Measurements from ENCODE around the gene MRC2. TPM values are rescaled to one million over a fixed set of nuclear protein-coding genes. Genes with fewer than 3 reads are reported as not detected.

The MRC2 gene
- polyA plus RNA-seq, 1 experiment = 61.6 TPM

GRCh38 chr17:62653826-62654761 is 26.6 kb downstream of the MRC2 start:
- ChIA-PET POLR2A (interaction anchor here (1.4 to 2.7 kb wide), 2 partner anchors 25 to 28 kb away, joined by 6 to 8 read pairs; no protein-coding TSS in a partner anchor), CTCF (no interaction called here)
- DNase-seq (ENCODE audit: low read depth, low spot score) = no peak
- Histone ChIP-seq H3K4me3 (ENCODE audit: low read depth, low read length) (no peak overlapping the region), H3K27me3 (ENCODE audit: control insufficient read depth, insufficient read depth, low read length) (no peaks in the 10 kb centered on the region), H3K9me3 (ENCODE audit: control insufficient read depth, insufficient read depth, low read length) (no peaks in the 10 kb centered on the region; the same call in 1 of the 2 replicates), H3K27ac (ENCODE audit: low read depth, low read length) (peak overlapping the region; percentile 0)
- TF ChIP-seq, protein P1, sequence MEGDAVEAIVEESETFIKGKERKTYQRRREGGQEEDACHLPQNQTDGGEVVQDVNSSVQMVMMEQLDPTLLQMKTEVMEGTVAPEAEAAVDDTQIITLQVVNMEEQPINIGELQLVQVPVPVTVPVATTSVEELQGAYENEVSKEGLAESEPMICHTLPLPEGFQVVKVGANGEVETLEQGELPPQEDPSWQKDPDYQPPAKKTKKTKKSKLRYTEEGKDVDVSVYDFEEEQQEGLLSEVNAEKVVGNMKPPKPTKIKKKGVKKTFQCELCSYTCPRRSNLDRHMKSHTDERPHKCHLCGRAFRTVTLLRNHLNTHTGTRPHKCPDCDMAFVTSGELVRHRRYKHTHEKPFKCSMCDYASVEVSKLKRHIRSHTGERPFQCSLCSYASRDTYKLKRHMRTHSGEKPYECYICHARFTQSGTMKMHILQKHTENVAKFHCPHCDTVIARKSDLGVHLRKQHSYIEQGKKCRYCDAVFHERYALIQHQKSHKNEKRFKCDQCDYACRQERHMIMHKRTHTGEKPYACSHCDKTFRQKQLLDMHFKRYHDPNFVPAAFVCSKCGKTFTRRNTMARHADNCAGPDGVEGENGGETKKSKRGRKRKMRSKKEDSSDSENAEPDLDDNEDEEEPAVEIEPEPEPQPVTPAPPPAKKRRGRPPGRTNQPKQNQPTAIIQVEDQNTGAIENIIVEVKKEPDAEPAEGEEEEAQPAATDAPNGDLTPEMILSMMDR (IDR thresholded peaks at IDR 0.05; ENCODE audit: low read depth, low read length) = no peak

DNA sequence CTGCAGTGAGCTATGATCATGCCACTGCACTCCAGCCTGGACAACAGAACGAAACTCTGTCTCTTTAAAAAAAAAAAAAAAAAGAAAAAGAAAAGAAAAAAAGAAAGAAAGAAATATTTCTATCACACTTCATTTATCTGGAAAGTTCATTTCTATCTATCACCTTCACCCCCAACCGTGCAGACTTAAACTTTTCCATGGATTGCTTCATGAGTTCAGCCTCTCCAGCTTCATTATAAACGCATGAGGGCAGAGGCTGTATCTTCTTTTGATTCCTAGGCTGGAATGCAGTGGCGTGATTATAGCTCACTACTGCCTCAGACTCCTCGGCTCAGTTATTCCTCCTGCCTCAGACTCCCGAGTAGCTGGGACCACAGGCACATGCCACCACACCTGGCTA is 28.2 kb downstream of the MRC2 start:
- no peak for DNase-seq (ENCODE audit: low read depth, low spot score)
- no peaks in the 10 kb centered on the region; the same call in none of the 2 replicates for H3K9me3 ChIP-seq (ENCODE audit: control insufficient read depth, insufficient read depth, low read length)
- H3K27me3 ChIP-seq (ENCODE audit: control insufficient read depth, insufficient read depth, low read length) = no peaks in the 10 kb centered on the region
- CTCF ChIA-PET = no interaction called here
- no peak overlapping the region for H3K4me3 ChIP-seq (ENCODE audit: low read depth, low read length)
- H3K27ac ChIP-seq (ENCODE audit: low read depth, low read length) = no peak overlapping the region
- TF ChIP-seq, protein P1 (IDR thresholded peaks at IDR 0.05; ENCODE audit: low read depth, low read length) = no peak
- POLR2A ChIA-PET = interaction anchor here (0.7 to 2.7 kb wide), 2 partner anchors 27 to 399 kb away, joined by 6 to 8 read pairs; no protein-coding TSS in a partner anchor

DNA sequence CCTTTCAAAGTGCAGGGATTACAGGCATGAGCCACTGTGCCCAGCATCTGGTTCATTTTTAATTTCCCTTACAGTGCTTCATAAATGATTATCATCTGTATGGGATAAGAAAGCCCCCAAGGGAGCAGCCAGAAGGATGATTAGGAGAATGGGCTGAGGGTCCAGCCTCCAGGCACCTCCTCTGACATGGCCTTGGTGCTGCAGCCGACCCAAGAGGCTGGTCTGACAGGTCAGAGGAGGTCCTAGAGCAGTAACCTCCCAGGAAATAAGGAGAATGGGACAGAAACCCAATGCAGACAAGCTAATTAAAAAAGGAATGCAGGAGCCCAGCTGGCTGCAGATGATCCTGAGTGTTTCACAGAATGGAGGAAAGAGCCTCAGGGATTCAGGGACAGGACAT is 29.0 kb downstream of the MRC2 start:
- ChIA-PET CTCF (no interaction called here), POLR2A (interaction anchor here (0.6 kb wide), 1 partner anchor 17 kb away, joined by 3 read pairs; no protein-coding TSS in a partner anchor)
- DNase-seq (ENCODE audit: low read depth, low spot score) = no peak
- TF ChIP-seq, protein P1 (IDR thresholded peaks at IDR 0.05; ENCODE audit: low read depth, low read length) = no peak
- H3K4me3 ChIP-seq (ENCODE audit: low read depth, low read length) = no peak overlapping the region
- no peaks in the 10 kb centered on the region for H3K27me3 ChIP-seq (ENCODE audit: control insufficient read depth, insufficient read depth, low read length)
- no peak overlapping the region for H3K27ac ChIP-seq (ENCODE audit: low read depth, low read length)
- H3K9me3 ChIP-seq (ENCODE audit: control insufficient read depth, insufficient read depth, low read length) = no peaks in the 10 kb centered on the region; the same call in none of the 2 replicates

DNA sequence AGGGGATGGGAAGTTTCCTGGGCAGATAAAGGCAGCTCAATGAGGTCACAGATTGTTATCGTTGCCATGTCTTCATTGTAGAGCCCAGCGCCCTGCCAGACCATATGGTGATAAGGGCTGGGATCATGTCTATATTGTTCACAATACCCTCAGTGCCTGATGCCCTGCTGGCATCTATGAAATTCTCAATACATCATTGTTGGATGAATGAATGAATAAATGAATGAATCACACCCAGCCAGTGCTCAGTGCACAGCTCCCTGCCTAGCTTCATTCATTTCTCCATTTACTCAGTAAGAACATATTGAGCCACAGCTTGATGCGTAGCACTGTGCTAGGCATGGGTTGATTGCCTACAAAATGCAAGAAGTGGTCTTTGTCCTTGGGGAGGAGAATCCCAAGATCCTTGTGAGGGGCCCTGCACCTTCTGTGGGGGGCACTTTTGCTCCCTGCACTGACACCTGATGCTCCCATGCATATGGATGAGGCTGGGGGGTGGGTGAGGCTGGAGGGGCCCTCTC is 29.7 kb downstream of the MRC2 start:
- Histone ChIP-seq H3K27me3 (ENCODE audit: control insufficient read depth, insufficient read depth, low read length) (no peaks in the 10 kb centered on the region), H3K9me3 (ENCODE audit: control insufficient read depth, insufficient read depth, low read length) (no peaks in the 10 kb centered on the region; the same call in none of the 2 replicates), H3K4me3 (ENCODE audit: low read depth, low read length) (no peak overlapping the region), H3K27ac (ENCODE audit: low read depth, low read length) (no peak overlapping the region)
- DNase-seq (ENCODE audit: low read depth, low spot score) = no peak
- CTCF ChIA-PET = no interaction called here
- POLR2A ChIA-PET = no interaction called here
- TF ChIP-seq, protein P1 (IDR thresholded peaks at IDR 0.05; ENCODE audit: low read depth, low read length) = no peak

DNA sequence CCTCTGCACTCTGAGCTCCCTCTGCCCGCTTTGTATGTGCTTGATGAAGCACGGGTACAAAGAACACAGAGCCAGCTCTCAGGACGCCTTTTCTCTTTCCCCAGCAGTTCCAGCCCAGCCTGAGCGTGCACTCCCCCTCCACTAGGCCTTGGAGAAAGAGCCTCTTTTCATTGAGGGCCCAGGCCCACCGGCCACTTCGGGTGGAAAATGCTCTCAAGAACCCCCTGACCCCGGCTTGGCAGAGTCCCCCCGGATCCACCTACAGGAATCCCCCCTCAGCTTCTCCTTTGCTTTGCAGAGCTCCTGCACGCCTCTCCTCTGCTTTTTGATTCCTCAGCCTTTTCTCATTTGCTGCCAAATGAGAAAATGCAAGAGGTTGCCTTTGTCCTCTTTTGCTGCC is 30.2 kb downstream of the MRC2 start:
- no peaks in the 10 kb centered on the region for H3K27me3 ChIP-seq (ENCODE audit: control insufficient read depth, insufficient read depth, low read length)
- no peaks in the 10 kb centered on the region; the same call in 1 of the 2 replicates for H3K9me3 ChIP-seq (ENCODE audit: control insufficient read depth, insufficient read depth, low read length)
- POLR2A ChIA-PET = no interaction called here
- CTCF ChIA-PET = no interaction called here
- no peak overlapping the region for H3K27ac ChIP-seq (ENCODE audit: low read depth, low read length)
- H3K4me3 ChIP-seq (ENCODE audit: low read depth, low read length) = no peak overlapping the region
- DNase-seq (ENCODE audit: low read depth, low spot score) = no peak
- TF ChIP-seq, protein P1 (IDR thresholded peaks at IDR 0.05; ENCODE audit: low read depth, low read length) = no peak

Data from AG04450 (cell line).